HAP-1 (cell line): ENCODE measurements around the gene SYT6.
A peak's percentile ranks its signal among the peaks of the same experiment; 100 is the strongest.

Experiments used
- DNase-seq, 2 experiments: peaks; one replicate each; pipeline ENCODE4 v3.0.0-alpha.2; 2016 to 2020; ENCODE audit warnings: low spot score in 2 of 2
- H3K27me3 ChIP-seq: fragments of 250-450 bp; sonication (Bioruptor Pico); 2 replicates; pipeline ENCODE4 v1.5.1; 2020; ENCODE audit warnings: low read depth, mild to moderate bottlenecking, moderate library complexity
- H3K36me3 ChIP-seq: fragments of 250-450 bp; sonication (Bioruptor Pico); replicated peaks from 2 replicates; pipeline ENCODE4 v1.5.1; 2020; ENCODE audit warnings: mild to moderate bottlenecking
- H3K4me1 ChIP-seq: fragments of 250-450 bp; sonication (Bioruptor Pico); 2 replicates; pipeline ENCODE4 v1.5.1; 2020; ENCODE audit warnings: mild to moderate bottlenecking
- H3K4me3 ChIP-seq: fragments of 250-450 bp; sonication (Bioruptor Pico); 2 replicates; pipeline ENCODE4 v1.5.1; 2020; ENCODE audit warnings: mild to moderate bottlenecking, moderate library complexity
- H3K9me3 ChIP-seq: fragments of 250-450 bp; sonication (Bioruptor Pico); 2 replicates; pipeline ENCODE4 v1.5.1; 2020; ENCODE audit warnings: mild to moderate bottlenecking, moderate library complexity
- in situ Hi-C: fragments of 300-500 bp; cut with MboI; formaldehyde crosslinking; loops from 3 replicates; pipeline ENCODE4 v1.14.3; 2020; ENCODE audit warnings: low sequenced_read_pairs, inconsistent platforms, mixed read lengths

The SYT6 gene

DNA sequence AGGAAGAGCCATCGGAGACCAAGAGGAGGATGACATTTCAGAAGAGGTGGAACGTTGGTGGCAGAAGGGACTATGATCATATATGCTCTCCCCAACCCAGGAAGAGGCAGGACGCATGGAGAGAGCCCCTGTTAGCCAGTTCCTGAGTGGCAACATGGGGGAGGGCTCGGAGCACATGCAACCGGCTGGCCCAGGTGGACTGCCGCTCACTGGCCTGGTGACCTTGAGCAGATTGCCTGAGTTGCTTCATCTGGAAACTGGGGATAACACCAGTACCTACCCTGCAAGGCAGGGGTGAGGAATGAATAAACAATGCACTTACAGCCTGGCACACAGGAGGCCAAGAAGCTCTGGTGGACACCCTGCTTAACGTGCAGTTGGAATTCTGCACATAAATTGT lies 29.0 kb downstream of the SYT6 start:
- in situ Hi-C loops: loop anchor here (10.0 kb wide), 1 partner anchor 60 kb away; no protein-coding TSS in a partner anchor
- H3K36me3 ChIP-seq: no peaks in the 10 kb centered on the region
- no peaks in the 10 kb centered on the region for H3K4me1 ChIP-seq

DNA sequence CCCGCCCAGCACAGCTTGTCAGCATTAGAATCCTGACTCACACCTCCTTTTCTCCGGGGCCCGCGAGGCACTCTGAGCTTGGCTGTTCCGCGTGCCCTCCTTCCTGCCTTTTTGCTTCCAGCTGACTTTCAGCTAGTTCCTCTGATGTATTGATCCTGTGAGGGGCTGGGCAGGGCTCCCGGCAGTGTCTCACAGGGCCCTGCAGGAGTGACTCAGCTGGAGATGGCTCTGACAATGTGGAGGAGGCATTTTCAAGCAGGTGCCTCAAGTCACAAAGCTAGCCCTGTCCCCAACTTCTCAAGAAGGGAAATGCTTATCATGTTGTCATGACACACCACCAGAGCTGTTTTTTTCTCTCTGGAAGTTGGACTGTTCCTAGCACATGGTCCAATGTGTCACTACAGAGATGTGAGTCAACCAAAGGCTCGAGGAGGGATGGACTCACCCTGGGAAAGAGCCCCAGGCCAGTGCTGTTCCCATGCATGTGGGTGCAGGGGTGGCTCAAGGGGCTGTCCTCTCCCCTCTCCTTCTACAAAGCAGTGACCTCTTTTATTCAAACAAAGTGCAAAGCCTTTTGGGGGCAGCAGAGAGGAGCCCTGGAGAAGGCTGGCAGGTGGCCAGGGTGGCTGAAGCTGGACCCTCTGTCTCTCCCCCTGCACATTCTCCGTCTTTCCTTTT lies 30.6 kb downstream of the SYT6 start:
- DNase-seq: peak in 1 of 2 experiments; percentile 16

More for the DNA sequence above, 29.0 kb downstream of the SYT6 start:
- DNase-seq: no peak
- Histone ChIP-seq H3K27me3 (no peaks in the 10 kb centered on the region), H3K4me3 (no peak overlapping the region), H3K9me3 (no peaks in the 10 kb centered on the region)

DNA sequence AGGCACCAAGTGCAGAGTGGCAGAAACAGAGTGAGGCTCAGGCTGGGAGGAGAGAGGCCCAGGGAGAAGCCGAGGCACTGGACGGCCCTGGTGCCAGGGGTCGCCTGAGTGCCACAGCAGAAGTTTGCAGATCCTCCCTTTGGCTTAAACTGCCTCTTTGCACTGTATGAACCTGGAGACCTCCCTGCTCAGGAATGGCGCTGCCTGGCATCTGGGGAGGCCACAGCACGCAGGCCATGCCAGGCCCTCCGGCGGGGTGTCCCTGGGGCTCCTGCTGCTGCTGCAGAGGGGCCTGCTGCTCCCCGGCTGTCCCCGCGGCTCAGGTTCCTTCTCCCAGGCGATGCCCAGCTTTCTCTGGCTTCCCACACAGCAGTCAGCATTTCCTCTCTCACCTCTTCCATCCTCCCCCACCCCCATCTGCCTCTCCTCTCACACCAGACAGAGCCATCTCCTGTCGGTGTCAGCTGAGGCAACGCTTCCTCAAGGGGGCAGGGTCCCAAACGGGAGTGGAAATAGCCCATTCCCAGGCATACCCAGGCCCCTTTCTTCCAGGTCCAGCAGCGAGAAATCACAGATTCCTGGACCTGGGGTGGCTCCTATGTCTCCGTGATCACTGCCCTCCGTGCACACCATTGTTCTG lies 35.2 kb downstream of the SYT6 start:
- DNase-seq: no peak

More for the DNA sequence above, 30.6 kb downstream of the SYT6 start:
- Histone ChIP-seq H3K4me1 (no peaks in the 10 kb centered on the region), H3K4me3 (no peak overlapping the region), H3K9me3 (no peaks in the 10 kb centered on the region), H3K27me3 (no peaks in the 10 kb centered on the region), H3K36me3 (no peaks in the 10 kb centered on the region)
- in situ Hi-C loops: loop anchor here (10.0 kb wide), 1 partner anchor 58 kb away; no protein-coding TSS in a partner anchor

DNA sequence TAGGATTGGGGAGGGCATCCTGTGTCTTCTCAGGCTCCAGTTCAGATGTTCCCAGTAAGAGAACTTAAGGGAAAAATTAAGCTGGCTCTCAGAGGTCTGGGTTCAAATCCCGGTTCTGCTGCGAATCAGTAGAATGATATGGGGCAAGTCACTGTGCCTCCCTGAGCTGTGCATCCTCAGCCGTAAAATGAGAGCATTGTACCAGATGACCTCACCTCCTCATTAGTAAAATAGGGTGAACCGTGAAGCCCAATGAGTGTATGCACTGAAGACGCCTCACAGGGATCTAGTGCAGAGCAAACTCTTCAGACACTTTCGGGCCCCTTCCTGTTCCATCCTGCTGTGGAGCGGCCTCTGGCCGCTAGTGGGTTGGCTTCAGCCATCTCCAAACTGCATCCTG lies 36.0 kb downstream of the SYT6 start:
- Histone ChIP-seq H3K27me3 (no peaks in the 10 kb centered on the region), H3K4me1 (no peaks in the 10 kb centered on the region), H3K4me3 (no peak overlapping the region), H3K36me3 (no peaks in the 10 kb centered on the region), H3K9me3 (no peaks in the 10 kb centered on the region)
- DNase-seq: no peak
- in situ Hi-C loops: no loop called here

More for the DNA sequence above, 35.2 kb downstream of the SYT6 start:
- no peak overlapping the region for H3K4me3 ChIP-seq
- no peaks in the 10 kb centered on the region for H3K27me3 ChIP-seq
- H3K36me3 ChIP-seq: no peaks in the 10 kb centered on the region
- in situ Hi-C loops: no loop called here
- H3K4me1 ChIP-seq: no peaks in the 10 kb centered on the region
- no peaks in the 10 kb centered on the region for H3K9me3 ChIP-seq

DNA sequence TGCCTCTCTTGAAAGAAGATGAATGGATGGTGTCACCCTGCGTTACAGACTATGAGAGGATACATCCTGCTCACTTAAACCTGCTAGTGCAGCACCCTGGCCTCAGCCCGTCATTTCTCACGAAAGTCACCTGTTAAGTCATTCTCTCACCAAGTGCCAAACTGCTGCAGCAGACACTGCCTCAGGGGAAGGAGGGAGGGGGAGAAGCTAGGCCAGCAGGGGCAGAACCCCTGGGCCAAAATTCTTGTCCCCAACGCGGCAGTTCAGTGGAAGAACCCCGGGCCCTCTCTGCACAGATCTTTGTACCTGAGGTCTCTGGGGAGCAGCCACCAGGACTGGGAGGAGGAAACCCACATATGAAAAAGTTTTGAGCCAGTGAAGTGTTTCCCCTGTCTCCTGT lies 37.6 kb downstream of the SYT6 start:
- in situ Hi-C loops: no loop called here
- Histone ChIP-seq H3K4me3 (no peak overlapping the region), H3K9me3 (no peaks in the 10 kb centered on the region), H3K36me3 (no peaks in the 10 kb centered on the region), H3K4me1 (no peaks in the 10 kb centered on the region), H3K27me3 (no peaks in the 10 kb centered on the region)
- no peak for DNase-seq

DNA sequence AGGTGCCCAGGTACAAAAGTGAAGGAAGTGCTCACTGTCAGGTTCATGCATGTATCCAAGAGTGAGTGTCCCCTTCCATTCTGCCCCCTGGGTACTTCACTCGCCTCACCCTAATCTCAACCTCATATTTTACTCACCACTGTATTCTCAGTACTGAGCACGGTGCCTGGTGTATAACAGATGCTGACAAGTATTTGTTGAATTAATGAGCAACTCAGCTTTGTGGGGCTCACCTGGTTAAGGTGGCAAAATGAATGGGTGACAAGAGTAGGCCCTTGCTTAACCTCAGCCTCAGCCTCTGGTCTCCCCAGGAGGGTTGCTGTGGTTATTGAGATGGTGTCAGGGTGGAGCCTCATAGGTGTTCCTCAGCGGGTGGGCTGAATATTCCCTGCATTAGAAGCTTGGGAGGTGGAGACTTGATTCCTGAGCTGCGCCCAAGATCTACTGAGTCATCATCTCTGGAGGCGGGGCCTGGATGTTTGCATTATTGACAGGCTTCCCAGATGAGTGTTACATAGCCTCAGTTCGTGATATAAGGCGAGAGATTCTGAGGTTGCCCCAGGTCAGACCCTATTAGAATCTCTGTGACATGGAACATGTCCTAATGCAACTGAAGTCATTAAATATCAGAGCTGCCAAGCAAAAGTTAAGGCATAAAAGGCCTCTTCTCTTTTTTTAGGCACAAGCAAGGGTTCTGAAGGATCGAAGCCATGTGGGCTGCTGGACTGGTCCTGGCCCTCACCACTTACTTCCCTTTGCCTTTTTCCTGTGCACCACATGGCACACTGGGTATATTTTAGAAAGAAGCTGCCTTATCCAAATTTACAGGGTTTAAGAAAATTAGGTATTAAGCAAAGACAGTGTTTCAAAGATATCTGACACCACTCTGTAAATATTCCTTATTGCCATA lies 39.2 kb downstream of the SYT6 start:
- no peak for DNase-seq
- Histone ChIP-seq H3K27me3 (no peaks in the 10 kb centered on the region), H3K9me3 (no peaks in the 10 kb centered on the region), H3K36me3 (no peaks in the 10 kb centered on the region), H3K4me3 (no peak overlapping the region), H3K4me1 (no peaks in the 10 kb centered on the region)
- in situ Hi-C loops: no loop called here

DNA sequence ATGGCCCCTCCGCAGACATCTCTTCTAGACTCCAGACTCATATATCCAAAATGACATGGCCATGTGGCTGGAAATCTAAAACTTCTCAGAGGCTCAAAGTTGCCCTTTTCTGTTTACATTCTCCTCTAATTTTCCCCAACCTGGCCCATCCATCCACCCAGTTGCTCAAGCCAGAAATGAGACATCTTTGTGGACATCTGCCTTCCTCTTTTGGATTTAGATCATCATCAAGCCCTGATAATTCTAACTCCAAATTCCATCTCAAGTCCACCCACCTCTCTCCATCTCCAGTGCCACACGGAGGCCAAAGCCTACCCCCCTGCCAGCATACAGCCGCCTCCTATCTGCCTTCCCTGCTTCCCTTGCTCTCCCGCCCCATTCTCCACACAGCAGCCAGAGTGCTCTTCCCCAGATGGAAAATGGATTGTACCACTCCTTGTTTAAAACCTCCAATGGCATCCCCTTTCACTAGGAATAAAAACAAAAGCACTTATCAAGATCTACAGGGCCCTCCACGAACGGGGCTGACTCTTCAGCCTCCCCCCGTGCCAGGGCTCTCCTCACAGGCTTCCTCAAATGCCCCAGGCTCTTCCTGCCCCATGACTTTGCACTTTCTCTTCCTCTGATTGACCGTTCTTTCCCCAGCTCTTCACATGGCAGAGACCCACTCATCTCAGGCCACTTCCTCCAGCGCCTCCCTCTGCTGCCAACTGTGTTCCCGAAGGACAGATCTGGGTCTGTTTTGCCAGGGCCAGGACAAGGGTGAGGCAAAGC lies 40.1 kb downstream of the SYT6 start:
- H3K4me1 ChIP-seq: no peaks in the 10 kb centered on the region
- no peaks in the 10 kb centered on the region for H3K27me3 ChIP-seq
- H3K4me3 ChIP-seq: no peak overlapping the region
- no peak for DNase-seq
- H3K36me3 ChIP-seq: no peaks in the 10 kb centered on the region
- H3K9me3 ChIP-seq: no peaks in the 10 kb centered on the region
- in situ Hi-C loops: no loop called here

DNA sequence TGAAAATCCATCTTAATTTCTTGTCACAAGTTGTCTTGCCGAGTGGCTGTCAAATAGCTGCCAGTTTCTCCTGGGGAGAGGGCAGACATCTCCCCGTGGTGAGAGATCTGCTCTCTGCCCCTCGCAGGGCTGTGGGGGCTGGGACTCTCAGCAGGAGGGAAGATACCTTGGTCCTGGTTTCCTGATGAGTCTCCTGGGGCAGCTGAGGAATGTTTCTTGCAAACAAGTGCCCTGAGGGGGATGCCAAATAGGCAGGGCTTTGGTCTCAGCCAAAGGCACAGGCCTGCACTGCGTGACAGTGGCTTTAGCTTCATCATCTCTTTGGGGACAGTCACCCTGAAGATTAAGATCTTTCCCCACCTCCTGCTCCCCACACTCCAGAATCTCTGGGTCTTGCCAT lies 40.9 kb downstream of the SYT6 start:
- in situ Hi-C loops: no loop called here
- no peaks in the 10 kb centered on the region for H3K9me3 ChIP-seq
- no peak for DNase-seq
- H3K27me3 ChIP-seq: no peaks in the 10 kb centered on the region
- no peak overlapping the region for H3K4me3 ChIP-seq
- H3K4me1 ChIP-seq: no peaks in the 10 kb centered on the region
- H3K36me3 ChIP-seq: no peaks in the 10 kb centered on the region

DNA sequence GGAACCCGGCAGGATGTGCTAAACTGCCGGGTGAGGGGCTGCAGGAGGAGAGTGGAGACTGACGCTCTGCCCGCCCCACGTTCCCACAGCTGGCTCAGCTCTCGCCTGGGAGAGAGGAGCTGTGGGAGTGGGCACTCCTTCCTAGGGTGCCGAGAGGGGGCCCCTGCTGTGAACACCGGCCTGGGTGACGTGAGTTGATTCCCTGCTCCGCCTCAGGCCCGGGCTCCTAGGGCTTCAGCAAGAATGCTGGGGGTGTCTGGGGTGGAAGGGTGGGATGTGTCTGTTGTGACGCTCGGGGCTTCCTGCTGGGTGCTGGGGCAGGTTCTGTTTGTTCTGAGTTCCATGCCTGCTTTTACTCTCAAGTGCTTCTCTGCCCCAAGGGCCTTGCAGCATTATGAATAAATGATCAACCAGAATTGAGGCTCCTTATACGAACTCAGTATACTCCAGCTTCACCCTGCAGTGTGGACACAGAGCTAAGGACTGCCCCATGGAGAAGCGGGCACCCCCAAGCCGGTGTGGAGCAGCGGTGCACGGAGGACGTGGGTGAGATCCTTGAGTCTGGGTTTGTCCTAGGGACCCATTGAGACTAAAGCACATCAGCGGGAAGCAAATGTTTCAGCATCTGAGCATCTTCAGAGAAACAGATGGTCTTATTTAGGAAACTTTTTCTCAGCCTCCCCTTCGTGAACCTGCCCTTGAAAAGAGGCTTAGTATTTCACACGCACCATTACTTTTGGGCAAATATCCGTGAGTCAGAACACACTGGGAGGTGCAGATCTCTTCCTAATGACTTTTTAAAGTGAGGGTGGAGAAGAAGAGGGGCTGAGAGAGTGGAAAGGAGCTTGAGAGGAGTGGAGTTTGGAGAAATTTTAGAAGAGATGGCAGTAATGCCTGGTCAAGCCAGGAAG lies 41.7 kb downstream of the SYT6 start:
- in situ Hi-C loops: no loop called here
- DNase-seq: no peak
- no peaks in the 10 kb centered on the region for H3K4me1 ChIP-seq

DNA sequence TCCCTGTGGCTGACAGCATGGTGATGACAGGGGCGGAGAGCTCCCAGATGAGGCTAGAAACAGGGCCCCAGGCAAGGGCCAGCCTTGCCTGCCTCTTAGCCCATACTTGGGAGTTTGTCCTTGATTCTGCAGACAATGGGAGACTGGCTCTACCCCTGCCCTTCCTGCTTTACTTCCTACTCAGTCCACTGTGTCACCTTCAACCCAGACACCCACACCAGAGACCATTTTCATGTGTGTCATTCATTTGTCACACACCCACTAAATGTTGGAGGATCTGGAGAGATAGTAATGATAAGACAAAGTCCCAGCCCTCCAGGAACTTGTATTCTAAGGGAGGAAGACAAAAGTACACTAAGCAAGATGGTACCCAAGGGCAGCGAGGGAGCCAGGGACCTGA lies 43.7 kb downstream of the SYT6 start:
- Histone ChIP-seq H3K36me3 (no peaks in the 10 kb centered on the region), H3K27me3 (no peaks in the 10 kb centered on the region), H3K4me3 (no peak overlapping the region), H3K4me1 (no peaks in the 10 kb centered on the region), H3K9me3 (no peaks in the 10 kb centered on the region)
- DNase-seq: no peak
- in situ Hi-C loops: no loop called here

More for the DNA sequence above, 41.7 kb downstream of the SYT6 start:
- H3K9me3 ChIP-seq: no peaks in the 10 kb centered on the region
- no peaks in the 10 kb centered on the region for H3K36me3 ChIP-seq
- H3K4me3 ChIP-seq: no peak overlapping the region
- no peaks in the 10 kb centered on the region for H3K27me3 ChIP-seq

DNA sequence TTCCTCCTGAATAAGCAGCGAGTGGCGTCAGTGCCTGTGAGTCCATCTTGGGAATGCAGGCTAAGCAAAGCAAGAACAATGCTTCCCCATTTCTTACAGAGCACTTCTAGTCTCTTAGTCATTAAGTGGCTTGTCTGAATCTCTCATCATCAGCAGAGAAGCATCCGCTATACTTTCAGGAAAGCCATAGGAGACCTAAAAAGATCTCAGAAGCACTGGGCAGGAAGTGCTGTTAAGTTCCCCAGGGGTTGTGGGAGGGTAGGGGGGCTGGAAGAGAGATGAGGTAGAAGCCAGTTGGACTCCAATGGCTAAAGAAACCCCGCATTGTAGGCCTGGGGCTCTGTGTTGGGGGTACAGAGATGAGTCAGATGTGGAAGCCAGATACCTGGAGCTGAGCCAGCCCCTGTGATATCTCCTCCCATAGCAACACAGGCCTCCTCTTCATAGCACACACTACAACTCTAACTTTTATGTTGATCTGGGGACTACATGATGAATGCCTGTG lies 44.9 kb downstream of the SYT6 start:
- H3K9me3 ChIP-seq: no peaks in the 10 kb centered on the region
- in situ Hi-C loops: no loop called here
- H3K27me3 ChIP-seq: no peaks in the 10 kb centered on the region
- H3K36me3 ChIP-seq: no peaks in the 10 kb centered on the region
- DNase-seq: no peak
- H3K4me1 ChIP-seq: no peaks in the 10 kb centered on the region
- H3K4me3 ChIP-seq: no peak overlapping the region
